IMR-90 (cell line): ENCODE data around the gene VAV3. TPM values are rescaled to one million over a fixed set of nuclear protein-coding genes. Genes with fewer than 3 reads are reported as not detected.

Experiments
- ATAC-seq: fragments of 200-7000 bp; cut with Tn5 transposase; 2 replicates; pipeline ENCODE4 v1.9.1; 2020; ENCODE audit warnings: low read depth, mild to moderate bottlenecking, moderate library complexity
- BruUV-seq: library from RNA; stranded (reverse); fragments of 400-500 nt; replicated peaks from 2 replicates; lab custom pipeline; 2021; lab: Mats Ljungman, UMichigan
- CTCF ChIA-PET: fragments of 300-600 bp; formaldehyde crosslinking; extraction: SDS; loops from one replicate; lab custom pipeline; 2021; ENCODE audit warnings: antibody characterized with exemption; lab: Yijun Ruan, JAX
- POLR2A ChIA-PET: fragments of 300-600 bp; sonication (Branson Sonifier 250); formaldehyde crosslinking; loops from one replicate; lab custom pipeline; 2022; ENCODE audit warnings: antibody characterized with exemption; ENCODE audit not compliant: unreplicated experiment; lab: Charles Lee
- DNase-seq: peaks from one replicate; pipeline ENCODE4 v3.0.0; 2013
- H2AFZ ChIP-seq: replicated peaks from 2 replicates; pipeline ENCODE3; 2013; ENCODE audit warnings: low read length, mild to moderate bottlenecking; ENCODE audit not compliant: poor library complexity
- H2AK5ac ChIP-seq: 2 replicates; pipeline ENCODE4 v1.6.1; 2013; ENCODE audit warnings: low read depth, low read length, inconsistent platforms
- H2AK9ac ChIP-seq: replicated peaks from 2 replicates; pipeline ENCODE3; 2013; ENCODE audit warnings: mild to moderate bottlenecking, low read depth, low read length, moderate library complexity; ENCODE audit not compliant: poor library complexity
- H2BK120ac ChIP-seq: 2 replicates; pipeline ENCODE4 v1.6.1; 2013; ENCODE audit warnings: low read depth, low read length, inconsistent platforms
- H2BK15ac ChIP-seq: 3 replicates; pipeline ENCODE4 v1.6.1; 2013; ENCODE audit warnings: low read depth, low read length, inconsistent platforms
- H2BK20ac ChIP-seq: 2 replicates; pipeline ENCODE4 v1.6.1; 2013; ENCODE audit warnings: low read depth, mild to moderate bottlenecking, inconsistent platforms, low read length, moderate library complexity
- H2BK5ac ChIP-seq: 2 replicates; pipeline ENCODE4 v1.6.1; 2013; ENCODE audit warnings: mild to moderate bottlenecking, low read depth, low read length, inconsistent platforms; ENCODE audit not compliant: poor library complexity, severe bottlenecking
- H3K14ac ChIP-seq: replicated peaks from 2 replicates; pipeline ENCODE4 v1.6.1; 2013; ENCODE audit warnings: low read depth, low read length, inconsistent platforms
- H3K18ac ChIP-seq: 2 replicates; pipeline ENCODE4 v1.6.1; 2013; ENCODE audit warnings: low read depth, low read length, control low read depth
- H3K23ac ChIP-seq: 2 replicates; pipeline ENCODE4 v1.6.1; 2013; ENCODE audit warnings: low read depth, low read length, inconsistent platforms
- H3K27ac ChIP-seq: 2 replicates; pipeline ENCODE4 v1.5.1; 2013; ENCODE audit warnings: mild to moderate bottlenecking, control low read depth, low read length; ENCODE audit not compliant: insufficient read depth
- H3K27me3 ChIP-seq: 2 replicates; pipeline ENCODE4 v1.6.1; 2013; ENCODE audit warnings: low read length; ENCODE audit not compliant: control insufficient read depth, insufficient read depth
- H3K36me3 ChIP-seq: 2 replicates; pipeline ENCODE4 v1.6.1; 2013; ENCODE audit warnings: low read length, mixed read lengths; ENCODE audit not compliant: control insufficient read depth, insufficient read depth
- H3K4ac ChIP-seq: 2 replicates; pipeline ENCODE4 v1.6.1; 2013; ENCODE audit warnings: low read depth, low read length, inconsistent platforms
- H3K4me1 ChIP-seq: 2 replicates; pipeline ENCODE4 v1.6.1; 2013; ENCODE audit warnings: low read length, mixed read lengths; ENCODE audit not compliant: control insufficient read depth, insufficient read depth
- H3K4me2 ChIP-seq: 2 replicates; pipeline ENCODE4 v1.6.1; 2013; ENCODE audit warnings: low read depth, mild to moderate bottlenecking, control low read depth, low read length, moderate library complexity
- H3K4me3 ChIP-seq: 2 replicates; pipeline ENCODE4 v1.5.1; 2013; ENCODE audit warnings: low read depth, mild to moderate bottlenecking, control low read depth, low read length, moderate library complexity; ENCODE audit not compliant: insufficient read depth
- H3K56ac ChIP-seq: 2 replicates; pipeline ENCODE4 v1.6.1; 2013; ENCODE audit warnings: low read length, inconsistent platforms; ENCODE audit not compliant: insufficient read depth; ENCODE audit errors: extremely low read depth
- H3K79me1 ChIP-seq, 2 experiments: 2 replicates each; pipeline ENCODE4 v1.6.1; 2013; ENCODE audit warnings: low read length in 2 of 2, inconsistent platforms in 1 of 2, low read depth in 1 of 2
- H3K9ac ChIP-seq: 2 replicates; pipeline ENCODE4 v1.6.1; 2013; ENCODE audit warnings: low read depth, low read length, control low read depth
- H3K9me1 ChIP-seq: 2 replicates; pipeline ENCODE4 v1.6.1; 2013; ENCODE audit warnings: low read length, inconsistent platforms; ENCODE audit not compliant: insufficient read depth
- H3K9me3 ChIP-seq: 2 replicates; pipeline ENCODE4 v1.6.1; 2013; ENCODE audit warnings: low read length; ENCODE audit not compliant: control insufficient read depth, insufficient read depth
- H4K20me1 ChIP-seq: 2 replicates; pipeline ENCODE4 v1.6.1; 2013; ENCODE audit warnings: low read length, inconsistent platforms; ENCODE audit not compliant: insufficient read depth
- H4K5ac ChIP-seq: 2 replicates; pipeline ENCODE4 v1.6.1; 2013; ENCODE audit warnings: mild to moderate bottlenecking, low read depth, low read length, control low read depth
- H4K8ac ChIP-seq, 2 experiments: 2 replicates each; pipeline ENCODE4 v1.6.1; 2013; ENCODE audit warnings: low read depth in 2 of 2, low read length in 2 of 2, control low read depth in 1 of 2, inconsistent platforms in 1 of 2
- H4K91ac ChIP-seq: 2 replicates; pipeline ENCODE4 v1.6.1; 2013; ENCODE audit warnings: low read depth, low read length, inconsistent platforms; ENCODE audit not compliant: insufficient read depth
- BHLHE40 ChIP-seq: fragments of 150-350 bp; IDR thresholded peaks from 2 replicates; pipeline ENCODE4 v1.6.1; 2016; ENCODE audit warnings: mild to moderate bottlenecking, low read depth, low read length
- CEBPB ChIP-seq: IDR thresholded peaks from 2 replicates; pipeline ENCODE4 v1.6.1; 2012; ENCODE audit warnings: low read depth, low read length, improper control_type of control experiment
- CHD1 ChIP-seq: IDR thresholded peaks from 2 replicates; pipeline ENCODE4 v1.6.1; 2012; ENCODE audit warnings: low read depth, low read length, improper control_type of control experiment
- CTCF ChIP-seq: conservative IDR thresholded peaks from 2 replicates; pipeline ENCODE4 v1.5.1; 2012; ENCODE audit warnings: mild to moderate bottlenecking, low read depth, low read length, improper control_type of control experiment
- ELK1 ChIP-seq: fragments of 150-350 bp; IDR thresholded peaks from 2 replicates; pipeline ENCODE4 v1.6.1; 2016; ENCODE audit warnings: low read depth, mild to moderate bottlenecking, low read length, moderate library complexity, borderline replicate concordance
- FOS ChIP-seq: fragments of 150-350 bp; IDR thresholded peaks from 2 replicates; pipeline ENCODE4 v1.6.1; 2016; ENCODE audit warnings: low read depth, low read length
- MAFK ChIP-seq: IDR thresholded peaks from 2 replicates; pipeline ENCODE4 v1.6.1; 2012; ENCODE audit warnings: low read depth, low read length, improper control_type of control experiment
- MAZ ChIP-seq: IDR thresholded peaks from 2 replicates; pipeline ENCODE4 v1.6.1; 2012; ENCODE audit warnings: low read depth, mild to moderate bottlenecking, low read length, improper control_type of control experiment, moderate library complexity, borderline replicate concordance
- MXI1 ChIP-seq: IDR thresholded peaks from 2 replicates; pipeline ENCODE4 v1.6.1; 2012; ENCODE audit warnings: low read depth, mild to moderate bottlenecking, low read length, moderate library complexity, borderline replicate concordance
- NFE2L2 ChIP-seq: fragments of 150-350 bp; IDR thresholded peaks from 2 replicates; pipeline ENCODE4 v1.6.1; 2016; ENCODE audit warnings: low read depth, mild to moderate bottlenecking, low read length
- POLR2A ChIP-seq: IDR thresholded peaks from 2 replicates; pipeline ENCODE4 v1.6.1; 2012; ENCODE audit warnings: mild to moderate bottlenecking, low read depth, low read length
- RAD21 ChIP-seq: IDR thresholded peaks from 2 replicates; pipeline ENCODE4 v1.6.1; 2012; ENCODE audit warnings: low read length, improper control_type of control experiment
- RCOR1 ChIP-seq: IDR thresholded peaks from 2 replicates; pipeline ENCODE4 v1.6.1; 2012; ENCODE audit warnings: mild to moderate bottlenecking, low read length, improper control_type of control experiment; ENCODE audit not compliant: insufficient replicate concordance
- RFX5 ChIP-seq: IDR thresholded peaks from 2 replicates; pipeline ENCODE4 v1.8.0; 2012; ENCODE audit warnings: low read depth, mild to moderate bottlenecking, low read length, moderate library complexity
- SMC3 ChIP-seq: fragments of 150-350 bp; IDR thresholded peaks from 2 replicates; pipeline ENCODE4 v1.6.1; 2016; ENCODE audit warnings: low read depth, mild to moderate bottlenecking, antibody characterized with exemption, low read length, moderate library complexity
- USF2 ChIP-seq: fragments of 150-350 bp; IDR thresholded peaks from 2 replicates; pipeline ENCODE4 v1.6.1; 2017; ENCODE audit warnings: mild to moderate bottlenecking, antibody characterized with exemption, low read length, low read depth
- whole genome bisulfite sequencing, 2 experiments: methylation state at CpG; one replicate each; pipeline versions ENCODE4 v1.1.5 to v1.1.7; 2013; ENCODE audit warnings: missing lambda C conversion rate in 2 of 2; ENCODE audit not compliant: insufficient read length in 1 of 2; ENCODE audit errors: extremely low coverage in 2 of 2; 5-methylcytosine and 5-hydroxymethylcytosine counted together
- dilution Hi-C: fragments of 300-500 bp; cut with HindIII; formaldehyde crosslinking; loops from one replicate; pipeline ENCODE4 v1.14.3; 2018; ENCODE audit warnings: low sequenced_read_pairs; ENCODE audit not compliant: unreplicated experiment
- in situ Hi-C: fragments of 300-500 bp; cut with MboI; formaldehyde crosslinking; loops from 3 replicates; pipeline ENCODE4 v1.14.3; 2019; ENCODE audit warnings: low sequenced_read_pairs, inconsistent platforms, mixed read lengths
- intact Hi-C: fragments of 100-400 bp; cut with micrococcal nuclease; formaldehyde crosslinking; loops from 2 replicates; pipeline ENCODE4 v1.10.0; 2022
- polyA plus RNA-seq, 3 experiments: library from polyadenylated mRNA; depleted of rRNA; stranded (reverse); fragments of >200 nt; gene quantifications; 2 replicates each; pipeline ENCODE4 v1.2.3, GENCODE V29; 2012; ENCODE audit warnings: low replicate concordance in 1 of 3
- total RNA-seq: library from RNA; depleted of rRNA; stranded (reverse); fragments of >200 nt; gene quantifications from 2 replicates; pipeline ENCODE4 v1.2.3, GENCODE V29; 2012

Gene VAV3
- total and polyA plus RNA-seq, 2 of the 4 experiments (the other 2 are of a cell fraction), result 0.12 to 0.18 TPM

GRCh38 chr1:107525961-107526360 lies 439.0 kb downstream of the VAV3 start:
- Histone ChIP-seq H2BK20ac (no peak overlapping the region), H3K27ac (no peak overlapping the region), H3K14ac (no peak overlapping the region), H2BK120ac (no peak overlapping the region), H3K27me3 (no peaks in the 10 kb centered on the region), H3K4me1 (no peaks in the 10 kb centered on the region), H3K18ac (no peak overlapping the region), H3K79me1 (no peaks in the 10 kb centered on the region), H2BK15ac (no peak overlapping the region), H4K8ac (no peak overlapping the region), H4K5ac (no peak overlapping the region), H3K9me3 (no peaks in the 10 kb centered on the region), H2BK5ac (no peak overlapping the region), H3K4me2 (no peak overlapping the region), H3K23ac (no peak overlapping the region), H3K4ac (no peak overlapping the region), H3K9me1 (no peaks in the 10 kb centered on the region), H4K20me1 (no peaks in the 10 kb centered on the region), H2AK5ac (no peak overlapping the region), H3K4me3 (no peak overlapping the region), H2AFZ (no peak overlapping the region), H3K9ac (no peak overlapping the region), H3K36me3 (no peaks in the 10 kb centered on the region), H3K56ac (no peak overlapping the region), H4K91ac (no peak overlapping the region), H2AK9ac (no peak overlapping the region)
- TF ChIP-seq USF2, result no peak
- TF ChIP-seq MXI1, result no peak
- no peak for TF ChIP-seq CEBPB
- no peak for TF ChIP-seq MAFK
- no peak for TF ChIP-seq NFE2L2
- no peak for TF ChIP-seq FOS
- no peak for TF ChIP-seq MAZ
- no peak for TF ChIP-seq RAD21
- no peak for TF ChIP-seq CHD1
- no peak for TF ChIP-seq SMC3
- no peak for TF ChIP-seq ELK1
- TF ChIP-seq CTCF, result no peak
- TF ChIP-seq BHLHE40, result no peak
- TF ChIP-seq RFX5, result no peak
- no peak for TF ChIP-seq POLR2A
- no peak for TF ChIP-seq RCOR1
- ChIA-PET CTCF (no interaction called here), POLR2A (no interaction called here)
- WGBS, 2 experiments, result no CpG with 5 or more reads among the region's 2 CpGs
- intact Hi-C loops, result loop anchor here (10.0 kb wide), 1 partner anchor 229 kb away; no protein-coding TSS in a partner anchor
- BruUV-seq, result no TSS peak
- ATAC-seq (no peak), DNase-seq (no peak)
- in situ Hi-C loops, result no loop called here
- dilution Hi-C loops, result no loop called here
